ENCODE results near the gene OSBPL8.

OSBPL8 gene

DNA sequence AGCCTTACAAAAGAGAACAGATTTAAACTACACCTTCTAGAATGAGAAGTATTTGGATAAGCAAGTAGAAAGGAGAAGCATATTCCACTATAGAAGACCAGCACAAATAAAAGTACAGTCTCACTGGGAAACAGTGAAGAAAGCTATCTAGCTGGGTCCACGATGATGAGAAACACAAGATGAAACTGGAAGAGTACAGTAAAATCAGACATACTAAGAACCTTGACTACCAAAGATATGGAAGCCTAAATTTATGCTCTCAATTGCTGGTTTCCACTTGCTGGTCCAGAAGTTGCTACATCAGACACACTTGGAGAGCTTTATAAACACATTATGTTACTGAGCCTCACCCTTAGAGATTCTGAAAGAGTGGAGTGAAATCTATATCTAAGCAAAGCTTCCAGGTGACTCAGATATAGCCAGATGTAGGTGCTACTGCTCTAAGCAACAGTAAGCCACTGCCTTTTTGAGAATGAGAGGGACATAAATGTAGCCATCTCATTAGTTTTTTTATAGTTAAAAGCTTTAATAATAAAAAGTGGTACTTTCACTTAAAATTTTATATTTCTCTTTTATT, 115.1 kb downstream of the OSBPL8 start:
- DNase-seq (ENCODE audit: low read depth) = peak; percentile 40
- no peak overlapping the region for H3K4me3 ChIP-seq (ENCODE audit: control insufficient read depth, low read depth, low read length)
- TF ChIP-seq, protein P1, sequence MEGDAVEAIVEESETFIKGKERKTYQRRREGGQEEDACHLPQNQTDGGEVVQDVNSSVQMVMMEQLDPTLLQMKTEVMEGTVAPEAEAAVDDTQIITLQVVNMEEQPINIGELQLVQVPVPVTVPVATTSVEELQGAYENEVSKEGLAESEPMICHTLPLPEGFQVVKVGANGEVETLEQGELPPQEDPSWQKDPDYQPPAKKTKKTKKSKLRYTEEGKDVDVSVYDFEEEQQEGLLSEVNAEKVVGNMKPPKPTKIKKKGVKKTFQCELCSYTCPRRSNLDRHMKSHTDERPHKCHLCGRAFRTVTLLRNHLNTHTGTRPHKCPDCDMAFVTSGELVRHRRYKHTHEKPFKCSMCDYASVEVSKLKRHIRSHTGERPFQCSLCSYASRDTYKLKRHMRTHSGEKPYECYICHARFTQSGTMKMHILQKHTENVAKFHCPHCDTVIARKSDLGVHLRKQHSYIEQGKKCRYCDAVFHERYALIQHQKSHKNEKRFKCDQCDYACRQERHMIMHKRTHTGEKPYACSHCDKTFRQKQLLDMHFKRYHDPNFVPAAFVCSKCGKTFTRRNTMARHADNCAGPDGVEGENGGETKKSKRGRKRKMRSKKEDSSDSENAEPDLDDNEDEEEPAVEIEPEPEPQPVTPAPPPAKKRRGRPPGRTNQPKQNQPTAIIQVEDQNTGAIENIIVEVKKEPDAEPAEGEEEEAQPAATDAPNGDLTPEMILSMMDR (conservative IDR thresholded peaks at IDR 0.05; ENCODE audit: control insufficient read depth, insufficient read depth, low read depth, low read length) = no peak

DNA sequence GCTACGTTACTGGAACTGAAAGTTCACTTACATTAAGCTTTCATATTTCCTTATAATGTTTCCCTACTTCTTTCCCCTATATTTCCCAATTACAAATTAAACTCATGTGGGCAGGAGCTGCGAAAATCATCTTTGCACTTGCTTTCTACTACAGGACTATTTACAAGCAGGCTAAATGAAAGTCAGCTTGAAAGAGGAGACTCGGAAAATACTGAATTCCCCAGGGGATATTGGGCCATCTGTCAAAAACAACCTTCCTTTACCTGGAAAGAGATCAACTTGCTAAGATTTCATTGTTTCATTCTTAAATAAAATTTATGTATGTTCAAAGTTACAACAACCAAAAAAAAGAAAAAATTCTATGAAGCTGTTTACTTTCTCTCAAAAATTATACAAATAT, 118.6 kb downstream of the OSBPL8 start:
- TF ChIP-seq, protein P1 (conservative IDR thresholded peaks at IDR 0.05; ENCODE audit: control insufficient read depth, insufficient read depth, low read depth, low read length) = no peak
- H3K4me3 ChIP-seq (ENCODE audit: control insufficient read depth, low read depth, low read length) = no peak overlapping the region
- DNase-seq (ENCODE audit: low read depth) = no peak

DNA sequence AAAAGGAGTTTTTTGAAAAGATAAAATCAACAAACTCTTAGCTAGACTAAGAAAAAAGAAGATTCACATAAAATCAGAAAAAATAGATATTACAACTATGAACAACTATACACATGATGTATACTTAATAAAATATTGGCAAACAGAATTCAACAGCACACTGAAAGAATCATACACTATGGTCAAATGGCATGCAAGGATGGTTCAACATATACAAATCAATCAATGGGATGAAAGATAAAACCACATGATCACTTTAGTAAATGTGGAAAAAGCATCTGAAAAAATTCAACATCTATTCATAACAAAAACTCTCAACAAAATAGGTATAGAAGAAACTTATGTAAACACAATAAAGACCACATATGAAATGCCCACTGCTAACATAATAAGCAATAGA, 126.8 kb downstream of the OSBPL8 start:
- TF ChIP-seq, protein P1 (conservative IDR thresholded peaks at IDR 0.05; ENCODE audit: control insufficient read depth, insufficient read depth, low read depth, low read length) = no peak
- no peak for DNase-seq (ENCODE audit: low read depth)
- no peak overlapping the region for H3K4me3 ChIP-seq (ENCODE audit: control insufficient read depth, low read depth, low read length)

DNA sequence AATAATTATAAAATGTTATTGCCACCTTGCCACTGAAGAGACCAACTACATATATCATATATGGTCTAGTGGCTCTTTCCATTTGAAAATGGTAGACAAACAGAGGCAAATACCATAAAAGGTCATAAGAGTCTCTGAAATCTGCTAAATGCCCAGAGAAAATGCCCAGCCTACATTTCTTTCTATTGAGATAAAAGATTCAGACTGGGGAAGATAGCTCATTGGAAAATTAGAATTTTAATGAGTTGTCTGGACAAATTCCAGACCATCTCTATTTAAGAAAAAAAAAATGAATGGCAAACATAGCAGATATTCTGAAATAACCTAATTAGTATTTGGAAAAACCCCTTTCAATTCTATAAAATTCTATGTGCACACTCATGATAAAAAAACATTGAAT, 131.5 kb downstream of the OSBPL8 start:
- H3K4me3 ChIP-seq (ENCODE audit: control insufficient read depth, low read depth, low read length) = no peak overlapping the region
- TF ChIP-seq, protein P1 (conservative IDR thresholded peaks at IDR 0.05; ENCODE audit: control insufficient read depth, insufficient read depth, low read depth, low read length) = no peak
- DNase-seq (ENCODE audit: low read depth) = no peak

DNA sequence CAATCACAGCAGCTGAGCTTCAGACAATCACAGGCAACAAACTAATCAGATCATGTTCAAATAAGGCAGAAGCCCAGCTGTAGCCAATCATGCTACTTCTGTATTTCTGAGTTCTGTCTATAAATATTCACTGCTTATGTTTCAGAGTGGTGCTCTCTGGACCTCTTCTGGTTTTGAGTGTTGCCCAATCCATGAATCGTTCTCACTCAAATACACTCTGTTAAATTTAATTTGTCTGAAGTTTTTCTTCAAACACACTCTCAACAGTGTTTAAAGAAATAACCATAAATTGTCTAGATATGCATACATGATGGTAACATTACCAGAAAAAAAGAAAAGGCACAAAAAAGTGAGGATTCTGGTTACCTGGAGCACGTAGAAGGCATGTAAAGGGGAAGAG, 133.4 kb downstream of the OSBPL8 start:
- DNase-seq (ENCODE audit: low read depth) = no peak
- TF ChIP-seq, protein P1 (conservative IDR thresholded peaks at IDR 0.05; ENCODE audit: control insufficient read depth, insufficient read depth, low read depth, low read length) = no peak
- no peak overlapping the region for H3K4me3 ChIP-seq (ENCODE audit: control insufficient read depth, low read depth, low read length)

DNA sequence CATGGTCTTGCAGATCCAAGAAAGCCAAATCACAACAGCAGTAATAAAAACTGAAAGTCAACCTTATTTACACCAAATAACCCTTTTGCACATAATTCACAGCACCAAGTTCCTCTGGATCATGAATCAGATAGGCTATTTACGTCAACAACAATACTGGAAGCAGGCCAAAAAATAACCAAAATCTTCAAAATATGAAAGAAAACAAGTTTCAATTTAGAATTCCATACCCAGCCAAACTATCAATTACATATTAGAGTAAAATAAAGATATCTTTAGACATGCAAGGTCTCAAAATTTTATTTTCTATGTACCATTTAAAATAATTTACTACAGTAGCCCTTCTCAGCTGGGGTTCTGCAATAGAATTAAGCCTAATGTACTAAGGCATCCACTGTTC, 134.6 kb downstream of the OSBPL8 start:
- TF ChIP-seq, protein P1 (conservative IDR thresholded peaks at IDR 0.05; ENCODE audit: control insufficient read depth, insufficient read depth, low read depth, low read length) = no peak
- no peak for DNase-seq (ENCODE audit: low read depth)
- no peak overlapping the region for H3K4me3 ChIP-seq (ENCODE audit: control insufficient read depth, low read depth, low read length)
